Measurements from ENCODE around the gene RAB14. TPM values are rescaled to one million over a fixed set of nuclear protein-coding genes. Genes with fewer than 3 reads are reported as not detected.

RAB14 gene
- total and polyA plus RNA-seq, 2 experiments from 2014 or later, result 22.8 to 31.0 TPM

DNA sequence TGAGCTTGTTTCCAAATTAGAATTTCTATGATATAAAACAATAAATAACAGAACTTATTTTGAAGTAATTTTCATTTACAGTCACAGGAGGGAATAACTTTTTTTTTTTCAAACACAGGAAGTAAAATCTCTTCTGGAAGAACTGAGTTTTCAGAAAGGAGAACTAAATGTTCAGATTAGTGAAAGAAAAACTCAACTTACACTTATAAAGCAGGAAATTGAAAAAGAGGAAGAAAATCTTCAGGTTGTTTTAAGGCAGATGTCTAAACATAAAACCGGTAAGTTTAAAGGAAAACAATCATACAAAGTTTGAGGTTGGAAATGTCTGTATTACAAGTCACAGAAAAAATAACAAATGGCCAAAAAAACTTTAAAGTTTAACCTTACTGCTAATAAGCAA lies 41.6 kb downstream of the RAB14 start:
- Histone ChIP-seq H3K27ac (ENCODE audit: low read depth) (no peak overlapping the region), H3K79me2 (replicated peaks; ENCODE audit: insufficient read depth) (no peaks in the 10 kb centered on the region), H3K4me3 (no peak overlapping the region), H3K9me2 (ENCODE audit: insufficient read depth) (no peaks in the 10 kb centered on the region), H3F3A (replicated peaks; ENCODE audit: low read depth) (no peaks in the 10 kb centered on the region), H2AFZ (no peak overlapping the region), H3K4me1 (ENCODE audit: insufficient read depth) (no peaks in the 10 kb centered on the region), H4K20me1 (replicated peaks; ENCODE audit: insufficient read depth) (no peaks in the 10 kb centered on the region; the same call in 1 of the 2 replicates), H3K27me3 (ENCODE audit: insufficient read depth) (no peaks in the 10 kb centered on the region), H3K36me3 (ENCODE audit: insufficient read depth) (no peaks in the 10 kb centered on the region; the same call in 1 of the 2 replicates), H3K4me2 (no peak overlapping the region)
- no peak for ATAC-seq
- Mint-ChIP-seq H3K9me3 (no peaks in the 10 kb centered on the region), H3K36me3 (ENCODE audit: low read depth) (peaks cover 10% of the 10 kb centered on the region; the same call in 2 of the 3 replicates), H3K4me3 (no peak overlapping the region), H3K27me3 (ENCODE audit: insufficient read depth, low read depth, poor library complexity) (no peaks in the 10 kb centered on the region), H3K27ac (no peak overlapping the region), H3K4me1 (no peaks in the 10 kb centered on the region)
- TF ChIP-seq ZNF114 (CRISPR knock-in tag; IDR thresholded peaks at IDR 0.05) (no peak), EZH2 (IDR thresholded peaks at IDR 0.05; ENCODE audit: low read depth, unreplicated experiment) (no peak)
- TF ChIP-seq, protein P1, sequence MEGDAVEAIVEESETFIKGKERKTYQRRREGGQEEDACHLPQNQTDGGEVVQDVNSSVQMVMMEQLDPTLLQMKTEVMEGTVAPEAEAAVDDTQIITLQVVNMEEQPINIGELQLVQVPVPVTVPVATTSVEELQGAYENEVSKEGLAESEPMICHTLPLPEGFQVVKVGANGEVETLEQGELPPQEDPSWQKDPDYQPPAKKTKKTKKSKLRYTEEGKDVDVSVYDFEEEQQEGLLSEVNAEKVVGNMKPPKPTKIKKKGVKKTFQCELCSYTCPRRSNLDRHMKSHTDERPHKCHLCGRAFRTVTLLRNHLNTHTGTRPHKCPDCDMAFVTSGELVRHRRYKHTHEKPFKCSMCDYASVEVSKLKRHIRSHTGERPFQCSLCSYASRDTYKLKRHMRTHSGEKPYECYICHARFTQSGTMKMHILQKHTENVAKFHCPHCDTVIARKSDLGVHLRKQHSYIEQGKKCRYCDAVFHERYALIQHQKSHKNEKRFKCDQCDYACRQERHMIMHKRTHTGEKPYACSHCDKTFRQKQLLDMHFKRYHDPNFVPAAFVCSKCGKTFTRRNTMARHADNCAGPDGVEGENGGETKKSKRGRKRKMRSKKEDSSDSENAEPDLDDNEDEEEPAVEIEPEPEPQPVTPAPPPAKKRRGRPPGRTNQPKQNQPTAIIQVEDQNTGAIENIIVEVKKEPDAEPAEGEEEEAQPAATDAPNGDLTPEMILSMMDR (conservative IDR thresholded peaks at IDR 0.05; ENCODE audit: low read depth in 2 of 2), result no peak
- TF ChIP-seq, protein P2, sequence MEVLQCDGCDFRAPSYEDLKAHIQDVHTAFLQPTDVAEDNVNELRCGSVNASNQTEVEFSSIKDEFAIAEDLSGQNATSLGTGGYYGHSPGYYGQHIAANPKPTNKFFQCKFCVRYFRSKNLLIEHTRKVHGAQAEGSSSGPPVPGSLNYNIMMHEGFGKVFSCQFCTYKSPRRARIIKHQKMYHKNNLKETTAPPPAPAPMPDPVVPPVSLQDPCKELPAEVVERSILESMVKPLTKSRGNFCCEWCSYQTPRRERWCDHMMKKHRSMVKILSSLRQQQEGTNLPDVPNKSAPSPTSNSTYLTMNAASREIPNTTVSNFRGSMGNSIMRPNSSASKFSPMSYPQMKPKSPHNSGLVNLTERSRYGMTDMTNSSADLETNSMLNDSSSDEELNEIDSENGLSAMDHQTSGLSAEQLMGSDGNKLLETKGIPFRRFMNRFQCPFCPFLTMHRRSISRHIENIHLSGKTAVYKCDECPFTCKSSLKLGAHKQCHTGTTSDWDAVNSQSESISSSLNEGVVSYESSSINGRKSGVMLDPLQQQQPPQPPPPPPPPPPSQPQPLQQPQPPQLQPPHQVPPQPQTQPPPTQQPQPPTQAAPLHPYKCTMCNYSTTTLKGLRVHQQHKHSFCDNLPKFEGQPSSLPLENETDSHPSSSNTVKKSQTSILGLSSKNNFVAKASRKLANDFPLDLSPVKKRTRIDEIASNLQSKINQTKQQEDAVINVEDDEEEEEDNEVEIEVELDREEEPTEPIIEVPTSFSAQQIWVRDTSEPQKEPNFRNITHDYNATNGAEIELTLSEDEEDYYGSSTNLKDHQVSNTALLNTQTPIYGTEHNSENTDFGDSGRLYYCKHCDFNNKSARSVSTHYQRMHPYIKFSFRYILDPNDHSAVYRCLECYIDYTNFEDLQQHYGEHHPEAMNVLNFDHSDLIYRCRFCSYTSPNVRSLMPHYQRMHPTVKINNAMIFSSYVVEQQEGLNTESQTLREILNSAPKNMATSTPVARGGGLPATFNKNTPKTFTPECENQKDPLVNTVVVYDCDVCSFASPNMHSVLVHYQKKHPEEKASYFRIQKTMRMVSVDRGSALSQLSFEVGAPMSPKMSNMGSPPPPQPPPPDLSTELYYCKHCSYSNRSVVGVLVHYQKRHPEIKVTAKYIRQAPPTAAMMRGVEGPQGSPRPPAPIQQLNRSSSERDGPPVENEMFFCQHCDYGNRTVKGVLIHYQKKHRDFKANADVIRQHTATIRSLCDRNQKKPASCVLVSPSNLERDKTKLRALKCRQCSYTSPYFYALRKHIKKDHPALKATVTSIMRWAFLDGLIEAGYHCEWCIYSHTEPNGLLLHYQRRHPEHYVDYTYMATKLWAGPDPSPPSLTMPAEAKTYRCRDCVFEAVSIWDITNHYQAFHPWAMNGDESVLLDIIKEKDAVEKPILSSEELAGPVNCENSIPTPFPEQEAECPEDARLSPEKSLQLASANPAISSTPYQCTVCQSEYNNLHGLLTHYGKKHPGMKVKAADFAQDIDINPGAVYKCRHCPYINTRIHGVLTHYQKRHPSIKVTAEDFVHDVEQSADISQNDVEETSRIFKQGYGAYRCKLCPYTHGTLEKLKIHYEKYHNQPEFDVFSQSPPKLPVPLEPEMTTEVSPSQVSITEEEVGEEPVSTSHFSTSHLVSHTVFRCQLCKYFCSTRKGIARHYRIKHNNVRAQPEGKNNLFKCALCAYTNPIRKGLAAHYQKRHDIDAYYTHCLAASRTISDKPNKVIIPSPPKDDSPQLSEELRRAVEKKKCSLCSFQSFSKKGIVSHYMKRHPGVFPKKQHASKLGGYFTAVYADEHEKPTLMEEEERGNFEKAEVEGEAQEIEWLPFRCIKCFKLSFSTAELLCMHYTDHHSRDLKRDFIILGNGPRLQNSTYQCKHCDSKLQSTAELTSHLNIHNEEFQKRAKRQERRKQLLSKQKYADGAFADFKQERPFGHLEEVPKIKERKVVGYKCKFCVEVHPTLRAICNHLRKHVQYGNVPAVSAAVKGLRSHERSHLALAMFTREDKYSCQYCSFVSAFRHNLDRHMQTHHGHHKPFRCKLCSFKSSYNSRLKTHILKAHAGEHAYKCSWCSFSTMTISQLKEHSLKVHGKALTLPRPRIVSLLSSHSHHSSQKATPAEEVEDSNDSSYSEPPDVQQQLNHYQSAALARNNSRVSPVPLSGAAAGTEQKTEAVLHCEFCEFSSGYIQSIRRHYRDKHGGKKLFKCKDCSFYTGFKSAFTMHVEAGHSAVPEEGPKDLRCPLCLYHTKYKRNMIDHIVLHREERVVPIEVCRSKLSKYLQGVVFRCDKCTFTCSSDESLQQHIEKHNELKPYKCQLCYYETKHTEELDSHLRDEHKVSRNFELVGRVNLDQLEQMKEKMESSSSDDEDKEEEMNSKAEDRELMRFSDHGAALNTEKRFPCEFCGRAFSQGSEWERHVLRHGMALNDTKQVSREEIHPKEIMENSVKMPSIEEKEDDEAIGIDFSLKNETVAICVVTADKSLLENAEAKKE (CRISPR knock-in tag; IDR thresholded peaks at IDR 0.05), result no peak
- DNase-seq (ENCODE audit: low spot score), result no peak
